Mammary epithelial cell (primary cell): ENCODE data around the gene PIGP.

Experiments used
- EZH2 ChIP-seq: IDR thresholded peaks from 2 replicates; pipeline ENCODE4 v1.6.1; 2012; ENCODE audit warnings: low read length, inconsistent platforms, borderline replicate concordance
- TF ChIP-seq, protein P1 (sequence below), 2 donors: IDR thresholded peaks in 1 of 2; conservative IDR thresholded peaks in 1 of 2; 2 replicates each; pipeline ENCODE4 v1.5.1; 2011 to 2012; ENCODE audit warnings: inconsistent platforms in 2 of 2, low read length in 2 of 2, mild to moderate bottlenecking in 2 of 2, control low read depth in 1 of 2, low read depth in 1 of 2; ENCODE audit not compliant: insufficient read depth in 1 of 2; ENCODE audit errors: extremely low read depth in 1 of 2

DNA sequence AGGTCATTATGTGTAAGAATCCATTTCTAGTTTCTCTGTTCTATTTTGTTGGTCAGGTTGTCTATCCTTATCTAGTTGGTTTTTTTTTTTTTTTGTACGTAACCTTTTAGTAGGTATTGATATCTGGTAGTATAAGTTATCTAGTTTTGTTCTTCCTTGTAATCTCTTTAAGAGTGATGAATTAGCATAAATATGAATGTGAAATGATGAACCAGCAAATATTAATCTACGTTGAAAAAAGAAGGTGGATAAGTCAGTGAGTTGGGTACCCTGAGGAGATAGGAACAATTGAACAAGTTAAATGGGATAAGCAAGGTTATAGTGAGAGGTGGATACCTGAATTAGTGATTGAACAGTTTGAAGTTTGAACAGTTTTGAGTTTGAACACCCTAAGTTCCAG, 34.1 kb upstream of the PIGP start:
- TF ChIP-seq, protein P1, sequence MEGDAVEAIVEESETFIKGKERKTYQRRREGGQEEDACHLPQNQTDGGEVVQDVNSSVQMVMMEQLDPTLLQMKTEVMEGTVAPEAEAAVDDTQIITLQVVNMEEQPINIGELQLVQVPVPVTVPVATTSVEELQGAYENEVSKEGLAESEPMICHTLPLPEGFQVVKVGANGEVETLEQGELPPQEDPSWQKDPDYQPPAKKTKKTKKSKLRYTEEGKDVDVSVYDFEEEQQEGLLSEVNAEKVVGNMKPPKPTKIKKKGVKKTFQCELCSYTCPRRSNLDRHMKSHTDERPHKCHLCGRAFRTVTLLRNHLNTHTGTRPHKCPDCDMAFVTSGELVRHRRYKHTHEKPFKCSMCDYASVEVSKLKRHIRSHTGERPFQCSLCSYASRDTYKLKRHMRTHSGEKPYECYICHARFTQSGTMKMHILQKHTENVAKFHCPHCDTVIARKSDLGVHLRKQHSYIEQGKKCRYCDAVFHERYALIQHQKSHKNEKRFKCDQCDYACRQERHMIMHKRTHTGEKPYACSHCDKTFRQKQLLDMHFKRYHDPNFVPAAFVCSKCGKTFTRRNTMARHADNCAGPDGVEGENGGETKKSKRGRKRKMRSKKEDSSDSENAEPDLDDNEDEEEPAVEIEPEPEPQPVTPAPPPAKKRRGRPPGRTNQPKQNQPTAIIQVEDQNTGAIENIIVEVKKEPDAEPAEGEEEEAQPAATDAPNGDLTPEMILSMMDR (conservative IDR thresholded peaks at IDR 0.05 in 1 of 2, IDR thresholded peaks at IDR 0.05 in 1 of 2; ENCODE audit: extremely low read depth in 1 of 2, insufficient read depth in 1 of 2, low read depth in 1 of 2, low read length in 2 of 2): no peak
- no peak for TF ChIP-seq EZH2
